HG03196 (cell line): ENCODE measurements around the gene TDRD7.
A peak's percentile ranks its signal among the peaks of the same experiment; 100 is the strongest.

Experiments
- ATAC-seq: cut with Tn5 transposase; IDR thresholded peaks from one replicate; pipeline ENCODE4 v1.9.1; 2021; ENCODE audit not compliant: unreplicated experiment

TDRD7 gene, protein sequence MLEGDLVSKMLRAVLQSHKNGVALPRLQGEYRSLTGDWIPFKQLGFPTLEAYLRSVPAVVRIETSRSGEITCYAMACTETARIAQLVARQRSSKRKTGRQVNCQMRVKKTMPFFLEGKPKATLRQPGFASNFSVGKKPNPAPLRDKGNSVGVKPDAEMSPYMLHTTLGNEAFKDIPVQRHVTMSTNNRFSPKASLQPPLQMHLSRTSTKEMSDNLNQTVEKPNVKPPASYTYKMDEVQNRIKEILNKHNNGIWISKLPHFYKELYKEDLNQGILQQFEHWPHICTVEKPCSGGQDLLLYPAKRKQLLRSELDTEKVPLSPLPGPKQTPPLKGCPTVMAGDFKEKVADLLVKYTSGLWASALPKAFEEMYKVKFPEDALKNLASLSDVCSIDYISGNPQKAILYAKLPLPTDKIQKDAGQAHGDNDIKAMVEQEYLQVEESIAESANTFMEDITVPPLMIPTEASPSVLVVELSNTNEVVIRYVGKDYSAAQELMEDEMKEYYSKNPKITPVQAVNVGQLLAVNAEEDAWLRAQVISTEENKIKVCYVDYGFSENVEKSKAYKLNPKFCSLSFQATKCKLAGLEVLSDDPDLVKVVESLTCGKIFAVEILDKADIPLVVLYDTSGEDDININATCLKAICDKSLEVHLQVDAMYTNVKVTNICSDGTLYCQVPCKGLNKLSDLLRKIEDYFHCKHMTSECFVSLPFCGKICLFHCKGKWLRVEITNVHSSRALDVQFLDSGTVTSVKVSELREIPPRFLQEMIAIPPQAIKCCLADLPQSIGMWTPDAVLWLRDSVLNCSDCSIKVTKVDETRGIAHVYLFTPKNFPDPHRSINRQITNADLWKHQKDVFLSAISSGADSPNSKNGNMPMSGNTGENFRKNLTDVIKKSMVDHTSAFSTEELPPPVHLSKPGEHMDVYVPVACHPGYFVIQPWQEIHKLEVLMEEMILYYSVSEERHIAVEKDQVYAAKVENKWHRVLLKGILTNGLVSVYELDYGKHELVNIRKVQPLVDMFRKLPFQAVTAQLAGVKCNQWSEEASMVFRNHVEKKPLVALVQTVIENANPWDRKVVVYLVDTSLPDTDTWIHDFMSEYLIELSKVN

DNA sequence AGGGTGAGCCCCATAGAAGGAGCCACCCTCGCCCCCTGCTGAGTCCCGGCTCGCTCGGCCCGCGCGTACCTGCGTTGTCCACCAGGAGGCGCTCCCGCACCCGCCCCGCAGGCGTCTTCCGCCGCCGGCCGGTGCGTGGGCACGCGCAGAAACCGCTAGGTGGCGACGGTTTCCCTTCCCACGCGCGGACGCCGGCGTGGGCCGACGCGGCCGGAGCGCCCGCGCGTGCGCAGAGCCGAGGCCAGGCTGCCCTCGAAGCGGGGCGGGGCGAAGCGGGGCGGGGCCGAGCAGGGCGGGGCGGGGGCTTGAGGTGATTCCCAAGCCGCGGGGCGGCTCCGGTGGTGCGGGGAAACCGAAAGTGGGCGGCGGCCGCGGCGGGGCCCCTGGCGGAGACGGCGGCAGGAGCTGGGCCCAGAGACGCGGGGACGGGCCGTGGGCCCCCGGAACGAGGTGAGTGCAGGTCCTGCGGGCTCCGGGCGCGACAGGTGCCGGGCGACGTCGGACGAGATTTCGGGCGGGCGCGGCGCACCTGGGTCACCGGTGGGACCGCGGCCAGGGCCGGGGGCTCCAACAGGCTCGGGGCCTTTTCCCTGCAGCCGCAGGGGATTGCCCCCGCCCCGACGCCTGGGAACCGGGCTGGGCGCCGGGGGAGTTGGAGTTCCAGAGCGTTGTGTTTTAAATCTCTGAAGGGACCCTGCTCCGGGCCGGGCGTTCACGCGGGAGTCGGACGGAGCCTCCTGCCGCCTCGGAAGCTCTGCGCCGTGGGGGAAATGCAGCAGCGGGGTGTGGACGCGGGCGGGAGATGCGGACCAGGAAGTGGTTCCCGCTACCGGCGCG lies at the start of gene TDRD7:
Gene TDRD7, plus strand, starts transcription at position 308 of the 837 bp plus-strand sequence. CDS start 16,370 bp downstream, outside the sequence.
- peak; percentile 87 for ATAC-seq

DNA sequence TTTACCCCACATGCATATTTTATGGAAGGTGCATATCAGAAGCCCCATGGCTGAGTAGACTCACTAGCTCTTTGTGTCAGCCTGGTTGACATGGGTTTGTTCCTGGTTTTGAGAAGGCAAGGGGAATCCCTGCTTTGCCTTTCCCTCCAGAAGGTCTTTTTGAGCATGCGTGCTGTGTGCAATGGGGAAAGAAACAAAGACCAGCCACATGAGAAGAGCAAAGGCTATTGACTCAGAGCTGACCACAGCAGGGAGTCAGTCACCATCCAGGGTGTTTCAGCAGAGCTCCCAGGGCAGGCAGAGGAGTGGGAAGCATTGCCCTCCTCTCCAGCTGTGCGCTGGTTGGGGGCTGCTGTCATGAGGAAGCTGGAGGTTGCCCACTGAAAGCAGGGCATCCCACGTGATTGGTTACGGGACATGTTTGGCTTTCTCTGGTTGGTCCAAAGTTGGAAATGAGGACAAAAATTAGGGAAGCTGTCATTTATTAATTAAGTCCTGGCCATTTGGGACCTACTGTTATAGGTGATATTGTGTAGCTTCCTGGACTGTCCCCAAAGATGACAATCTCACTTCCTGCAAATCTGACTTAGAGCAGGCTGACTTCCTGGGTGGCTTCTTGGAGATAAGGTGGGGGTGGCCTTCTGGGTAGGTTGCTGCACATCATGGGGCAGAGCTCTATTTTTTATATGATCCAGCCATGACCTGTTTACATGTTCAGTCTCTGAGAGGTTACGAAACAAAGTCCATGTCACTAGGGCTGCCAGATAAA lies 48.9 kb upstream of the TDRD7 start:
- ATAC-seq, result no peak

- no peak for ATAC-seq
Measured at GRCh38 chr9:97363661-97364299, 48.1 kb upstream of the TDRD7 start.

GRCh38 chr9:97364769-97365490 lies 47.0 kb upstream of the TDRD7 start:
- ATAC-seq, result no peak

GRCh38 chr9:97365634-97366033 lies 46.3 kb upstream of the TDRD7 start:
- ATAC-seq, result no peak

GRCh38 chr9:97366476-97366875 lies 45.4 kb upstream of the TDRD7 start:
- no peak for ATAC-seq

- no peak for ATAC-seq
Measured at GRCh38 chr9:97366889-97367288, 45.0 kb upstream of the TDRD7 start.

GRCh38 chr9:97367729-97368128 lies 44.2 kb upstream of the TDRD7 start:
- ATAC-seq, result peak; percentile 55

DNA sequence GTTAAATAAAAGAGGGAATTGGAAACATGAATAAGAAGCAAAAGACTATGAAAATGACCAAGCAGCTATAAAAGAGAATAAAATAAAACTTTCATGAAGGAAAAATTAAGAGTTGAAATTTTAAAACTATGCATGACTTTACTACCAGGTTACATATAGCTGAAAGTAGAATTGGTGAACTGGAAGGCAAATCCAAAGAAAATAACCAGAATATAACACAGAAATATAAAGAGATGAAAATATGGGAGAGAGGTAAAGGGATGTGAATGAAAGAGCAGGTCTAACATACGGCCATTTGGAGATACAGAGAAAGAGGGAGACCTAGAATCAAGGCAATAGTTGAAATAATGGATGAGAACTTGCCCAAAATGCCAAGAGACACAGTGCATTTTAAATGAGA lies 42.9 kb upstream of the TDRD7 start:
- ATAC-seq, result no peak

DNA sequence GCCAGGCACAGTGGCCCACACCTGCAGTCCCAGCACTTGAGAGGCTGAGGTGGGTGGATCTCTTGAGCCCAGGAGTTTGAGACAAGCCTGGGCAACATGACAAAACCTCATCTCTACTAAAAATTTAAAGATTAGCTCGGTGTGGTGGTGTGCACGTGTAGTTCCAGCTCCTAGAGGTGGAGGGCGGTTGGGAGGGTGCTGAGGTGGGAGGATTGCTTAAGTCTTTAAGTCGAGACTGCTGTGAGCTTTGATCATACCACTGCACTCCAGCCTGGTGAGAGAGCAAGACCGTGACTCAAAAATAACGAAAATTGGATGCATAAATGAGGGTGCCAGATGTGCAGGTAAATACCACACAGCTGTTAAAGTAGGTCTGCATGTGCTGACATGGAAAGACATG lies 39.3 kb upstream of the TDRD7 start:
- ATAC-seq, result no peak

GRCh38 chr9:97373331-97373730 lies 38.6 kb upstream of the TDRD7 start:
- ATAC-seq, result no peak

DNA sequence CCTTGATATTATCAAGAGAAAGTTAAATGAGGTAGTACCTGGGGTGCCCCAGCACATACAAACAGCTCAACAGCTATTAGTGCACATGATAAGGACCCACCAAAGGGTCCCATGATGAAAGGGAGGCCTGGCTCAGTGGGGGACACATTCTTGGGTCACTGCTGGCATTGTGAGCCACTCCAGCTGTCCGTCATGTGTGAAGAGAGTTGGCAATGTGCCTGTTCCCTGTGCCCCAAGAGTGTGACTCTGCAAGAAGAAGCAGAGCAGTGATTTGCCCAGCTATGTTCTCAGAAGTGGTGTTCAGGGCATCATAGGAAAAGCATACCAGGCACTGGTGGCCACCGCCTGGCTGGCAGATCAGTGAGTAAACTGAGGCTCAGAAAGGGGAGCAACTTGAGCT lies 37.1 kb upstream of the TDRD7 start:
- ATAC-seq, result no peak

DNA sequence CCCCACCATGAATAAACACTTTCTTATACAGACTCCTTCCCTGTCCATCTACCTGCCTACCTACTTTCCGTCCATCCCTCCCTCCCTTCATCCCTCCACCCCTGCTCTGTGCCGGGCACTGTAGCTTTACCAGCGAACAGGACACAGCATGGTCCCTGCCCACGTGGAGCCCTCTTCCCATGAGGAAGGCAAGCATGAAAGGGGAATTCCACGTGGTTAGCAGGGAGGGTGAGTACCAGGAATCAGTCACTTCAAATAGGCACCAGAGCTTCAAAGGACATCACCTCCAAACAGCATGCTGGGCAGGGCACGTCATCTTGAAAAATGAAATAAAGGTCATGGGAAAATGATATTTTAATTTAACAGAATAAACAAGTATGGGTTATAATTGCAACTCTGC lies 35.0 kb upstream of the TDRD7 start:
- ATAC-seq, result no peak

- ATAC-seq, result no peak
Measured at GRCh38 chr9:97382099-97382718, 29.7 kb upstream of the TDRD7 start.

DNA sequence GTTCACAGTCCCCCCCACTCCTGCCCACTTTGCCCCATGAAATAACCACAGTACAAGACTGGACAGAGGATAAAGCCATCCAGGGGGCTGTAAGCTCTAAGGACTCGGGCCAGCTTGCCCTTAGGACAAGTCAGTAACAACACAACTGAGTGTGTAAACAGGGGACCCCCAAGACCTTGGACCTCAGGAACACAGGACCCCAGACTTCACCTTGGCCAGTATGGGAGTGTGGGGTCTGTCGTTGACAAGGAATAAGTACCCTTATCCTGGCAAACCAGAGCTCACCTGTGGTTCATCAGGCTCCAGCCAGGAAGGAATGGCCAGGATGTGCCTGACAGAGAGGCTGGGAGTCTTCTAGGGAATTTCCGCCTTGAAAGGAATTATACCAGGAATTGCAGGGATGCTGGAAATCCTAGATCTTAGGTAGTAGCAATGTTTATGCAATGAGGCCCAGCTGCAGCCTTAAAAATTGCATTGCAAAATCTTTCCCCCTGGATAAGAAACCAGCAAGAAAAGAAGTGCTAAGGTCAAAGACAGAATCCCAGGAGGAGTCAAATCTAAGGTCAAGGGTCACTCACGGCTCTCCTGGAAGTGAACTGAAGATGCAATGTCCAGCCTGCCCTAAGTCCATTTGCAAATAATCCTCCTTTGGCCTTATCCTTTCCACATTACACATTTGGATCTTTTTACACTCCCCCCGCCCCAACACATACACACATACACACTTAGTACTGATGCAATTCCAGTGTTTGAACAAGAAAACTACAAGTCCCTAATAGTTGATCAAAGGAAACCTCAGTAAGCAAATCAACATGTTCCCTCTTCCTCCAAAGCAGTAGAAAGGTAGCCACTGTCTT lies 27.3 kb upstream of the TDRD7 start:
- no peak for ATAC-seq

GRCh38 chr9:97385626-97386264 lies 26.2 kb upstream of the TDRD7 start:
- no peak for ATAC-seq

- ATAC-seq, result no peak
Measured at GRCh38 chr9:97386265-97386633, 25.6 kb upstream of the TDRD7 start.
